Stomach (tissue), 4 donors: ENCODE results near the gene TMPRSS4.

Experiments
- CTCF ChIP-seq, 7 experiments: fragments of 450-650 bp in 4 of 7; fragments of 200-600 bp in 3 of 7; sonication (generic) in 3 of 7; IDR thresholded peaks; one replicate each; pipeline ENCODE4 v1.5.1; 2016 to 2019; ENCODE audit warnings: antibody characterized with exemption in 7 of 7, control low read depth in 2 of 7, mild to moderate bottlenecking in 1 of 7
- EP300 ChIP-seq: sonication (generic); formaldehyde crosslinking; IDR thresholded peaks from one replicate; pipeline ENCODE4 v1.6.1; 2017; ENCODE audit warnings: antibody characterized with exemption
- POLR2A ChIP-seq, 4 donors: fragments of 450-650 bp; IDR thresholded peaks; one replicate each; pipeline ENCODE4 v1.6.1; 2016; ENCODE audit warnings: antibody characterized with exemption in 4 of 4, control low read depth in 2 of 4, mild to moderate bottlenecking in 1 of 4, moderate library complexity in 1 of 4
- POLR2AphosphoS5 ChIP-seq, 3 donors: sonication (generic); formaldehyde crosslinking; IDR thresholded peaks; one replicate each; pipeline ENCODE4 v1.6.1; 2016; ENCODE audit warnings: antibody characterized with exemption in 3 of 3

GRCh38 chr11:118154641-118155040 lies 77.8 kb downstream of the TMPRSS4 start:
- TF ChIP-seq POLR2AphosphoS5 (IDR thresholded peaks at IDR 0.05) (no peak), POLR2A (IDR thresholded peaks at IDR 0.05) (no peak), CTCF (IDR thresholded peaks at IDR 0.05) (no peak), EP300 (no peak)
